ENCODE measurements around the gene PLCH1.

GRCh38 chr3:155617346-155617925 lies 127.4 kb downstream of the PLCH1 start:
- no peak for TF ChIP-seq CBX5 (IDR thresholded peaks at IDR 0.05; ENCODE audit: low read depth, low read length)
- TF ChIP-seq CTCF (IDR thresholded peaks at IDR 0.05; ENCODE audit: control extremely low read depth in 1 of 3, insufficient read depth in 1 of 3, low read depth in 1 of 3, low read length in 3 of 3) = no peak
- TF ChIP-seq RXRA (IDR thresholded peaks at IDR 0.05; ENCODE audit: insufficient read depth, low read depth, low read length) = no peak
- no peak for TF ChIP-seq BCL11A (IDR thresholded peaks at IDR 0.05; ENCODE audit: low read depth in 2 of 2, low read length in 2 of 2)
- no peak for TF ChIP-seq YY1 (IDR thresholded peaks at IDR 0.05; ENCODE audit: low read depth, low read length)
- TF ChIP-seq POLR2AphosphoS5 (IDR thresholded peaks at IDR 0.05; ENCODE audit: low read depth, low read length) = no peak
- no peak for TF ChIP-seq MAX (IDR thresholded peaks at IDR 0.05)
- no peak for TF ChIP-seq TAF1 (IDR thresholded peaks at IDR 0.05; ENCODE audit: low read depth, low read length)
- no peak for TF ChIP-seq POLR2A (IDR thresholded peaks at IDR 0.05; ENCODE audit: control extremely low read depth in 1 of 2, low read depth in 2 of 2, low read length in 2 of 2)

Measured in H1 (cell line).